OCI-LY7 (cell line): ENCODE measurements around the gene AVL9.

Experiments used
- EZH2phosphoT487 ChIP-seq: fragments of 200-600 bp; sonication (generic); IDR thresholded peaks from 2 replicates; pipeline ENCODE4 v1.6.1; 2018; ENCODE audit warnings: low read depth, borderline replicate concordance, mild to moderate bottlenecking, mixed run types, antibody characterized with exemption, low read length, moderate library complexity, mixed read lengths
- TF ChIP-seq, protein P1 (sequence below): fragments of 200-600 bp; sonication (generic); conservative IDR thresholded peaks from 2 replicates; pipeline ENCODE4 v1.5.1; 2014; ENCODE audit warnings: mild to moderate bottlenecking, antibody characterized with exemption, low read length, moderate library complexity, mixed read lengths

DNA sequence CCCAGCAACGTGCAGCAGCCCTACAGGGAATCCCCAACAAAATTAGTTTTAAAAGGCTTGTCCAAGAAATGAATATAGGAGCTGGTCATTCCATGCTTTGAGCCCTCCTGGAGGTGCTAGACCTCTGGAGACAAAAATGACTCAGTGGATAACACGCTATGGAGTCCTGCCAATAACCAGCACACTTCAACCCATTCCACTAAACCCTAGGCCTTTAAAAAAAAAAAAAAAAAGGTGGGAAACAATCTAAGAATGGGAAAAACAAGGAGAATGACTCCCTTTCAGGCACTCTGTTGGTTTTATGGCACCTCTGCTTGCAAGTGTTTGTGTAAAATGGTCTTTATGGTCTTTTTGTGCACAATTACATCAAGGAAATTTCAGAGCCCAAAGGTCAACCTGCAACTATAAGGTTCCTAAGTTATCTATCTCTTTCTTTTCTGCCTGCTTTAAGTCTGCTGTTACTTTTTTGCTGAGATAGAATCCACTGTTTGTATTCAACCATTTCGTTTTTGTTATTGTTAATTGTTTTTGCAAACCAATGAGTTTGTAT, 21.3 kb downstream of the AVL9 start:
- TF ChIP-seq, protein P1, sequence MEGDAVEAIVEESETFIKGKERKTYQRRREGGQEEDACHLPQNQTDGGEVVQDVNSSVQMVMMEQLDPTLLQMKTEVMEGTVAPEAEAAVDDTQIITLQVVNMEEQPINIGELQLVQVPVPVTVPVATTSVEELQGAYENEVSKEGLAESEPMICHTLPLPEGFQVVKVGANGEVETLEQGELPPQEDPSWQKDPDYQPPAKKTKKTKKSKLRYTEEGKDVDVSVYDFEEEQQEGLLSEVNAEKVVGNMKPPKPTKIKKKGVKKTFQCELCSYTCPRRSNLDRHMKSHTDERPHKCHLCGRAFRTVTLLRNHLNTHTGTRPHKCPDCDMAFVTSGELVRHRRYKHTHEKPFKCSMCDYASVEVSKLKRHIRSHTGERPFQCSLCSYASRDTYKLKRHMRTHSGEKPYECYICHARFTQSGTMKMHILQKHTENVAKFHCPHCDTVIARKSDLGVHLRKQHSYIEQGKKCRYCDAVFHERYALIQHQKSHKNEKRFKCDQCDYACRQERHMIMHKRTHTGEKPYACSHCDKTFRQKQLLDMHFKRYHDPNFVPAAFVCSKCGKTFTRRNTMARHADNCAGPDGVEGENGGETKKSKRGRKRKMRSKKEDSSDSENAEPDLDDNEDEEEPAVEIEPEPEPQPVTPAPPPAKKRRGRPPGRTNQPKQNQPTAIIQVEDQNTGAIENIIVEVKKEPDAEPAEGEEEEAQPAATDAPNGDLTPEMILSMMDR: no peak
- TF ChIP-seq EZH2phosphoT487: no peak
